CD1c-positive myeloid dendritic cell (primary cell): Measurements from ENCODE around the gene IQSEC1.
A peak's percentile ranks its signal among the peaks of the same experiment; 100 is the strongest.

Experiments
- DNase-seq: peaks from one replicate; pipeline ENCODE4 v3.0.0-alpha.2; 2016; ENCODE audit errors: extremely low spot score

IQSEC1 gene

DNA sequence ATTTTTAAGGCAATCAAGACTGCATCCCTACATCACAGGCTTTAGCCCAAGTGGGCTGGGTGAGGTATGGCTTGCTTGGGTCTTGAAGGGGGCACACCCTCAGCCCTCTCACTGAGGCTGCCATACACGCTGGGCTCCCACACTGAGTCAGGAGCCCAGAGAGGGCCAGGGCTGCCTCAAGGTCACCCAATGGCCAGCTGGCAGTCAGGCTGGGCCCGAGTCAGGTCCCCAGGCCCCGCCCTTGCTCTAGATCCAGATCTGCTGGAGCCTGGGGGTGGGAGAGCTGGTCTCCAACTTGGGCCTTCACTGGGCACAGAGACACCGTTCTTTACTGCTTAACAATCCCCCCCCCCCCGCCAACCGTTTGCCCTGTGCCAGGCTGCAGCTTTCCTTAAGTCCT lies 88.1 kb downstream of the IQSEC1 start:
- DNase-seq = no peak

DNA sequence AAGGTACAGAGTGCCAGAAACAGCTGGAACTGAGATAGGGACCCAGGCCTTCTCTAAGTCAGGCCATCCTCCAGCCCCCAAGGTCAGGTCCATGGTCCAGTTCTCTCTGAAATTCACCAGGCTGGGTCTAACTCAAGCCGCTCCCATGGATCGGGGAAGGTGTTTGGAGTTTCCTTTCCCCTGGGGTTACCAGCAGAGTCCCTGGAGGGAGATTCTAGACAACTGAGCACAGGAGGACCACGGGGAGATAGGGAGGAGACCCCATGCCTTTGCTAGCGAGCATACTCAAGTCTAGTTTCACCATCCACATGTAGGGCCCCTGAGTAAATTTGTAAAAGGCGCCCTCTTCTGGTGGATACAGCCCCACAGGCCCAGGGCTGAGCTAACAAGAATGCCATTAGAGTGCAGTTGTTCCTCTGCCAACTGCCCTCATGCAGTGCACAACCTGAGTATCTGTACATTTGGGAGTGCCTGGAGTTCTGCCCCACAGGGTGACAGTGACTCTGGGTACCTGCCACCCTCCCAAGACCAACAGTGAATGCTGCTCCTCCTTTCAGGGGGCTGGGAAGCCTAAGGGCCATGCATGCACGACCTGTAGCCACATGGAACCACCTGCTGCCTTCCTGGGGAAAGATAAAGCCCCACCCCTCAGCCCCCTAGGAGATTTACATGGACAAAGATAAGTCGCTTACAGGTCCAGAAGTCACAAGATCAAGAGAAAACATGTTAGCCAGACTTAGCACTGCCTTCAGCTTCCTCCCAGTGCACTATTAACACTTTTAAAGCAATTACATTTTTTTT lies 89.0 kb downstream of the IQSEC1 start:
- DNase-seq = peak; percentile 70

DNA sequence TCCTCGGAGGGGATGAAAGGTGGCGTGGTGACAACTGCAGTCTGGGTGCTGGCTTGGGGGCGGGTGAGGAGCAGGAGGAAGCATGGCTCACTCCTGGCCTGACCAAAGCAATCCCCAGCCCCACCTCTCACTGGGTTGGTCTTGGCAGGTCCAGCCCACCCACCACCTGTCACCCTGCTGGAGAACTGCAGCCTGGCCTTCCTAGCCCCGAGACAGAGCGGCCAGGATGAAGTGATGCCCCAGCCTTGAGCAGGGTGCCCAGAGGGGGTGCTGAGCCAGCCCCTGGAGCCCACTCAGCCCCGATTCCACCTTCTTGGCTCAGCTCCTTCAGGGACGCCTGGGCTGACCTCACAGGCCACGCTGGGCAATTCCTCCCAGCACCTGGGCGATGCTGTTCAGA lies 89.9 kb downstream of the IQSEC1 start:
- no peak for DNase-seq

DNA sequence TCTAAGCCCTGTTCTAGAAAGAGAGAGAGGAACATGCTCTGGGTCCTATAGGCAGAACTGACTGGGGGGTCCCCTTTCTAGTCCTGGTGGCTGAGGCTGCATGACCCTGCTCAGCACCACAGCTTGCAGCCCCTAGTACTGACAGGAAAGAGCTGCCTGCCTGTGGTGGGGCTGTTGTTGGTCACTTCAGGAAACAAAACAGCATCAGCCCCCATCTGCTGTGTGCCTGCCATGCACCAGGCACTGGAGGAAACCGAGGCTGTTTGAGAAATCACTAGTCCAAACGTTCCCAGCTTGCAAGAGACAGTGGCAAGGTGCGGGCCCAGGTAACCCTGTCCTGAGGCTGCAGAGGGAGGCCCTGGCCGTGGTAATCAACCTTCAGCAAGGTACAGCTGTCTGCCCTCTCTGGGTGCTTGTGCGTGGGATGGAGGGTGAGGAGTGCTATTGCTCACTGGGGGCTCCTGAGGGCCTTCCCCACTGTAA lies 90.6 kb downstream of the IQSEC1 start:
- DNase-seq = no peak

DNA sequence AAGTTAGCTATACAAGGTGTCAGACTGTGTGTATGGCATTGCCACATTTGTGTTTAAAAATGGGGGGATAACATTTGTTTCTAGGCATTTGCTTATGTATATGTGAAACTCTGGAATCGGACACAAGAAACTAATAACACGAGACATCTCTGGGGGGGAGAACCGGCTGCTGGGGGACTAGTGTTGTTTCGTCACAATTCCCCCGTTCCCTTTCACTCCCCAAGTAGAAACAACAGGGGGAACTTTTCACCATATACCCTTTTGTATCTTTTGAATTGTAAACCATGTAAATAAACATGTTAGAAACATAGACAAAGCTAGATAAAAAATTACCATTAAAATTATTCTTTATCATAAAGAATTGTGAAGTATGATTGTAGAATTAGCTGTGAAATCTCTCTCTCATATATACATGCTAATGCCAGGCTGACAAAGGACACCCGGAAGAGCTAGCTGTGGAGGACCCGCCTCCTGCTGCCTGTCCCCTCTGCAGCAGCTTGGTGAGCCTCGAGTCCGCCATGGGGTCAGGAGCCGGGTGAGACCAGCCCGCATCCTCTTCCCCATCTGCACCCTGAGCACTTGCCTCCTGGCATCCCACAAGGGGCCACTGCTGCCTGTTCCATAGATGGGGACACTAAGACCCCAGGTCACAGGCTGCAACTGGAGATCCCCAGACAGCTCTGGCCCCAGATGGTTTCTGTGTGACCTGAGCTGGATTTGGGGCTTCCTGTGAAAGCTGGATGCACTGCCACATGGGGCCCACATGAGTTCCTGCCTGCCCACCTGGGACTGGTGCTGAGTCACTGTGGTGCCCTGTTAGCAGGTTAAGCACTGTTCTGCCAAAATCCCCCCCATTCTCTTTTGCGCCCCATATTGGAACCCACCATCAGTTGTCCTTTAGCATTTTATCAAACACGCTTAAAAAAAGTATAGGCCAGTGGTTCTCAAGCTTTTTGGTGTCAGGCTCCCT lies 91.6 kb downstream of the IQSEC1 start:
- no peak for DNase-seq

DNA sequence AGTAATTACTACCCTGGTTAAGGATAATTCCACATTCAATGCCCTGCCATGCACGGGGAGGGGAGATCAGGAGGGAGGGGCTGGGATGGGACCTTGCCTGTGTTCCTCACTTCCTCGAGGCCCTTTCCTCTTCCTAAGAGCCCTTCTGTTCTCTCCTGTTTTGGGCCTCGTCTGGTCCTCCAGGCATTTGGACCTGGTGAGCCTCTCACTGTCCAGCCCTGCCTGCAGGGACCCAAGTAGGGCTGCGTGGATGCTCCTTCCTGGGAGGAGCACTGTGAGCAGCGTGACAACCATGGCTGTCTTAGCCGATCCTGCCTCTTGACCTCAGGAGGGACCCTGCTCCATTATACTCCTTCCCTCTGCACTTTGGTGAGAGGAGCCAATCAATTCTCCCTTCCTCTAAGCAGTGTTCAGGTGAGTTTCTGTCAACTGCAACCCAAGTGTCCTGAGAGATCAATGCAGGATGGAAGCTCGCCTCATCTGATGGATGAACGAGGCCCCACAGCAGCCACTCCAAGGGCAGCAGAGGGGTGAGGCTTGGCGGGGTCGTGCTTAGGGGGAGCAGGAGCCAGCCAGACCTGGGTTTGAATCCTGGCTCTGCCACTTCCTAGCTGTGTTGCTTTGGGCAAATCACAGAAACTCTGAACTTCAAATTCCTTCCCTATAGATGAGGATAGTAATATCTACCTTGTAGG lies 92.5 kb downstream of the IQSEC1 start:
- no peak for DNase-seq

DNA sequence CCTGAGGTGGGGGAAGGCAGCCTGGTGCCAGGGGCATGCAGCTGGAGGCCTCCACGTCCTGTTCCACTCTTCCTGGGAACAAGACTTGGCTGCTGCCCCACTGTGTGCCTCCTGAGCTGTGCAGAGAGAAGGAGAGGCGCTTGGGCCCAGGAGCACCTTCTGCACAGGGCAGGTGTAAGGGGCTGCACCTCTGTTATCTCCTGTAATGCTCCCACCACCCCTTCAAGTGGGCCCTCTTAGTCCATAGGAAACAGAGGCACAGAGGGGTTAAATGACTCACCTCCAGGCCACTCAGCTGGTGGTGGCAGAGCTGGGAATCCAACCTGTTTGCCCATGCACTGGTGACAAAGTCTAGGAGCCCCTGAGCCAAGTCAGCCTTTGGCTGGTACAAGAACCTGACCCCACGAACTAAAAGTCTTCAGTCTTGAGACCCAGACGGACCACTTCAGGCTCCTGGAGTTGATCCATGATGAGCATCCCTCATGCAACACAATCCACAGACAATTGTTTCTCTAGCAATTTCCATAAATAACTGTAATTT lies 93.2 kb downstream of the IQSEC1 start:
- no peak for DNase-seq

DNA sequence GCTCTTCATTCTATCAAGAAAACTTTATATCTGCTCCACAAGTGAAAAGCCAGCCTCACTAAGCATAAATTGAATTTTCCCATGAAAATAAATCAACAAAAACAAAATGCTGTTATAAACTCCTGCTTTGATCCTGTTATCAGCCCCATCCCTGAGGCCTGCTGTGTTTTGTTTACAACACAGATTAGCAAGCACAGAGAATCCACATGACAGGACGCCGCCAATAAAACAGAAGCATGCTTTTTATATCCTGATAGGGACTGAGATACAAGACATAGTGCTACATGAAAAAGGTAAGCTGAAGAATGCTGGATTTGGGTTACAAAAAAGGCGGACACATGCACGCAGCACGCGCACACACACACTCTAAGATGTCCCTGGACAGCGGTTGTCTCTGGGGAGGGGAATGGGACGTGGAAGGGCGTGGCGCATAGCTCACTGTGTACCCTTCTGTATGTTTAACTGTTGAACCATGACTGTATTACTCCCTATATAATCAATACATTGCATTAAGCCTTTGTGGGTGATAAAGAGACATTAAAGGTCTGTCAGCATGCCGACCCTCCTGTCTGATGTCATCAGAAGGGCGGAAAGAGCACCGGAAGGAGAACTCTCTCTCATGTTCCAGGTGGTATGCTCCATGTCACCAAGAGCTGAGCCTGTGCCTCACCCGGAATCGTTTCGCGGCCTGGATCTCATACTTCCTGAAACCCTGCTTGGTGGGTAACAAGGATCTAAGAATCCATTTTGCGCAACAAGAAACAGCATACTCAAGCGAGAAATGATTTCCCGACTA lies 93.9 kb downstream of the IQSEC1 start:
- no peak for DNase-seq

DNA sequence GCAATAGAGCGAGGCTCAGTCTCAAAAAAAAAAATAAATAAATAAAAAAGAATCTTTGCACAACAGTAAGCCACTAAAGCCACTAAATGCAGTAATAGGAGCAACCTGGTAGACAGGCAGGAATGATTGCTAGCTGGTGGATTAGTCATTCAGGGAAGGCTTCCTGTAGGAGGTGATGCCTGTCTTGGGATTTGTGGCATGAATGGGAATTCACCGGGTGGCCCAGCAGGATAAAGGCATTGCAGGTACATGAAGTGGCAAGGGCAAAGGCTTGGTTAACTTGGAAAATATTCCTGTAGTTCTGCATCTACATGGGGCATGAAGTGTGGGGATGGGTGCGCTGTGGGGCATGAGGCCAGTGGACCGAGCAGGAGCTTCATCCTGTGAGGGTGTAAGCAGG lies 94.5 kb downstream of the IQSEC1 start:
- no peak for DNase-seq

DNA sequence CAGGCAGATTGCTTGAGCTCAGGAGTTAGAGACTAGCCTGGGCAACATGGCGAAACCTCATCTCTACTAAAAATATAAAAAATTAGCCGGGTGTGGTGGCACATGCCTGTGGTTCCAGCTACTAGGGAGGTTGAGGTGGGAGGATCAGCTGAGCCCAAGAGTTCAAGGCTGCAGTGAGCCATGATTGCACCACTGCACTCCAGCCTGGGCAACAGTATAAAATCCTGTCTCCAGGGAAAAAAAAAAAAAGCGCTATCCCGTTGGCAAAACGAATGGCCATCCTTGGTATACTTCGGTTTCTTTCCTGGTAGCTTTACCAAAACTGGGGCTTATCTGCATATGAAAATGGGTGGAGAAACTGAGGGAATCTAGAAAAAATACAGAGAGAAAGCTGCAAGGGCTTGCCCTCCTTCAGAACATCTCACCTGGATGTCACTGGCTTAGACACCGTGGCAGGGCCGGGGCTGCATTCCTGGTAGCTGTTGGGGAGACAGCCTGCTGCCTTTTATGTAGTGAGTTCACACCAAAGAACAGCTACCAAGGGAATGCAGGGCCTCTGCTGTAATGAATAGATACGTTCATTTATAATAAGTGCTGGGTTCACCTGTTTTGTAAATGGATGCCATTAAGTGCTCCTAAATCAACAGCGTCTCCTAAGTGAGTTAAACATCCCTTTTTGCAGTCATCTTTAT lies 96.0 kb downstream of the IQSEC1 start:
- no peak for DNase-seq

DNA sequence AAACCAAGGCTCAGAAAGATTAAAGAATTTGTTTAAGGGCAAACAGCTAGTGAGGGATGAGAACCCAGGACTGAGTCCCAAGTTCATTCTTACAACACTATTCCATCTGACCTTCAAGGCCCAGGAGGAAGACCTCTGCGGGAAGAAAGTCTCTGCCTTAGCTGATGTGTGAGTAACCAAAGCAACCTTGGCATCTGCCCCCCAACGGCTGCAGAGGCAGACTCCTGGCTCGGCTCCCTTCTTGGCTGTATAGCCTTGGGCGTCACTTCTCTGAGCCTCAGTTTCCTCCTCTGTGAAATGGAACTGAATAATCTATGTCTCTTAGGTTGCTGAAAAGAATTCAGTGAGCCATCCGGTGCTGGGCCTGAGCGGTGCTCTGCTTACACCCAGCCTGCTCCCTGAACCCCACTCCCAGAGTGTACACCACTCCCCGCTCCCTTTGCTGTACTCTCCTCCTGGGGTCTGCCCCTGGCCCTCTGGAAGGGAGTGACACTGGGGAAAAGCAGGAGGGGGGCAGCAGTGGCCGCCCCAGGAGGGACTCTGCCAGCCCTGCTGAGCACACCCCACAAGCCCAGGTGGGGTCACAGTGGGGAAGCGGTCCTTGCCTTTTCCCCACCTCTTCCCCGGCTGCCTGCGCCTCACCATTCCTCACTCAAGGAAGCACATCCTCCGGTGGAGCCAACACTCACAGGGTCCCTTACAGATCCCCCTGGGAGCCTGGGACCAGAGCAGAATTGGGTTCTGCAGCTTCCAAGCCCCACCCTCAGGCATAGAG lies 97.3 kb downstream of the IQSEC1 start:
- DNase-seq = no peak

DNA sequence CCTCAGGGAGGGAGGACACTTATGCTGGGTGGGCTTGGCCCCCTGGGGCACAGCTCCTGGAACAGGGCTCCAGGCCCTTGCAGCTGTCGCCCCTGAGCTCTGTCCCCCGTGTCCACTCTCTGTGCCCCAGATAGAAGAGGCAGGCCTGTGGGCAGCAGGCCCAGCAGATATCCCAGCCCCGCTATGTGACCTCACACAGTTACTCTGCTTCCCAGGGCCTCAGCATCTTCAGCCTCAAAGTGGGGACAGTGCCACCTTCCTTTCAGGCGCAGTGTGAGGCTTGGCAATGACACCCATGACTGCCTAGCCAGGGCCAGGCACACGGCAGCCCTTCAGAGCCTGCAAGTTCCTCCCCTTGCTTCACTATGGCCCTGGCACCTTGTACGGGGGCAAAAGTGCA lies 98.4 kb downstream of the IQSEC1 start:
- DNase-seq = no peak

DNA sequence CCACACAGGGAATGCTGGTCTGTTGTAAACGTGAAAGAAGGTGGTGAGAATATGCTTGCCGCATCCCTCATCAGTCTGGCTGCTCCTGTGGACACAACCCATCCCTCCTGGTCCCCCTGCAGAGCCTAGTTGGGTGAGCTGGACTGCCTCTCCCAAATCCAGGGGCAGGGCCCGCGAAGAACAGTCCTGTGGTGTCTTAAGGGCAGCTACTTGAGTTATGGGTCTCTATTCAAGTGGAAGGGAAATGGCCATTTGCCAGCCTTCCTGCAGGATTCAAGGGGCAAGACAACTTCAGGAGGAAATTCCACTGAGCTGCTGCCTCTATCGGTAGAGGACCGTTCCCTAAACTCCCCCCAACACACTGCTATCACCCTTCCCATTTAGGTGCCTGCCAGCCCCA lies 98.9 kb downstream of the IQSEC1 start:
- no peak for DNase-seq

DNA sequence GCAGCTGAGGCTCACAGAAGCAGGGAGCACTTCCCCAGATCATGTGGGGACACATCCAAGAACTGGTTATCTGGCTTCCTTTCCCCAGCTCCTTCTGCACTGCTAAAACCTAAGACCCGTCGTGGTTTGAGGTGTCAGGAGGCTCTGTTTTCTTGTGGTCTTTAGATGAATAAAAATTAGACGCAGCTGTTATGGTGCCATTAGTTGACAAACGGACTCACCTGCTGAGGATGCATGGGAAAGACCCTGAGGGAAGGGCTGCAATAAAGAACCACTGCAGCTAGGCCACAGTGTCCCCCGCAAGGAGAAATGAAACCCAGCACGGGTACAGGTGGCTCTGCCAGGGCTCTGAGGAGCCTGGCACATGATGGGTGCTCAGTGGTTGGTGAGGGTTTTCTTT lies 99.4 kb downstream of the IQSEC1 start:
- DNase-seq = no peak

DNA sequence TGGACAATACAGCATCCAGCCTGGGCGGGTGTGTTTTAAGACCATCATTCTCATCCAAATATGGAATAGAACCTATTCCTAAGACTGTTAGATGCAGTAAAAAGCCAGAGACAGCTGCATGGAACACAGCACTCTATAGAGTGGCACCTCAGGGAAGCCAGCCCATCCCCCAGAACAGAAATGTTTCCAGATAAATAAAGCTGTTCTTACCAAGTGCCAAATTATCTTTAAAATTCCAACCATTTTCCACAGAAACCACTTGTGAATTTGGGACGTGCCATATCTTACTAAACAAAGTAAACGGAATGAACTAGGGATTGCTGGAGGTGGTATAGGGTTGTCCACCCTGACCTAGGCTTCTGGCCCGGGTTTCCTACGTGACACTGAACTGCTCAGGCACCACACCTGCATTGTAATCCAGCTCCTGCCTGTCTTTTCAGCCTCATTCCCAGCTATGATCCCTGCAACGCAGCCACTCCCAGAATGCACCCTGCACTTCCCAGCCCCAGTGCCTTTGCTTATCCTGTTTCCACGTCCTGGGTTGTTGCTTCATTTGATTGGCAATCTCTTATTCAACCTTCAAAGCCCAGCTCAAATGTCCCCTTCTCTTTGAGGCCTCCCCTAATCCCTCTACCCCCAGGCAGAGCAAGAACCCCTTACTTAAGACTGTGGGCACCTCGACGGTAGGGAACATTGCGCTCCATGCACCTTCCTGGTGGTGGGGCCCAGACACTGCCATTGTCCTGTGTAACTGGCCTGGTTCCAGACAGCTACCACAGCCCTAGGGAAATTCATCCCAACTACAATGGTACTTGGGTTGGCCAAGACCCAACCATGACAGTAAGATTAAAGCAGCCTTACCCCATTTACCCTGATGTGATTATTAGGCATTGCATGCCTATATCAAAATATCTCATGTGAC lies 100.2 kb downstream of the IQSEC1 start:
- DNase-seq = no peak

DNA sequence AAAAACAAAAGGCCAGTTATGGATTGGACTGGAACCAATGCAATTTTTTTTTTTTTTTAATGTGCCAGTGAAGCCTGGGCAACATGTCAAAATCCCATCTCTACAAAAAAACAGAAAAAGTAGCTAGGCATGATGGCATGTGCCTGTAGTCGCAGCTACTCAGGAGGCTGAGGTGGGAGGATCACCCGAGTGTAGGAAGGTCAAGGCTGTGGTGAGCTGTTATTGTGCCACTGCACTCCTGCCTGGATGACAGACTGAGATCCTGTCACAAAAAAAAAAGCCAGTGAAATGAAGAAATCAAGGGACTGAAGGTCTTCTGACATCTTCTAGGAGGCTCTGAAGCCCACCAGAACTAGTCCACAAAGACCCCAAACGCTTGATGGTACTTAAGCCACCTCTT lies 101.2 kb downstream of the IQSEC1 start:
- no peak for DNase-seq

DNA sequence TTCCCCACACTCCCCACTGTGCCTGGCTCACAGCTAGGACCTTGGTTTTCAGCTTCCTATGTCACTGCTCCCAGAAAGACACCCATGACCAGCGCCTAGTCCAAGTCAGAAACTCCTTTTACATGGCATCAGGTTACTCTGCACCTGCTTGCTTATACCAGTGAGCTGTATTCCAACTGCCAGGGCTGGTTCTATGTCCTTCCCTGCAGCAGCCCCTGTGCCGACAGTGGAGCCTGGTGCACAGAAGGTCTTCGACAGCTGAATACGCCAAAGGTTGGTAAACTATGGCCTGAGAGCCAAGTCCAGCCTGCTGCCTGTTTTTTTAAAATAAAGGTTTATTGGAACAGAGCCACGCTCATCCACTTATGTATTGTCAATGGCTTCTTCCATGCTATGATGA lies 102.5 kb downstream of the IQSEC1 start:
- DNase-seq = no peak

DNA sequence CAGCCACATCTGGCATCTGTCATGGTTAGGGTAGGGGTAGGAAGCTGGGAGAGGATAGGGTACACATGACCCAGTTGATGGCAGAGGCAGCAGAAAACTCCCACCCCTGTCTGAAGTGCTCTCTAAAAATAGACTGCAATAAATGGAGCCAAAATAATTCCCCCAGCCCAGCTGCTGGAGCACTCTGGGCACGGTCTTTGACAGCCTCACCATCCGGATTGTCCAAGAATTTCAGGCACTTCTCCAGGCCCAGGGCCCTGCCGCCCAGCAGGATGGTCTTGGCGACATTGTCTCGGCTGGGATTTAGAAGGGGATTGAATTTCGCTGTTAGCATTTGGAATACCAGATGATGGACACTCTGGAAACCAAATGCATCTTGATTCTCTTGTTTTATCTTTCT lies 103.7 kb downstream of the IQSEC1 start:
- DNase-seq = no peak

DNA sequence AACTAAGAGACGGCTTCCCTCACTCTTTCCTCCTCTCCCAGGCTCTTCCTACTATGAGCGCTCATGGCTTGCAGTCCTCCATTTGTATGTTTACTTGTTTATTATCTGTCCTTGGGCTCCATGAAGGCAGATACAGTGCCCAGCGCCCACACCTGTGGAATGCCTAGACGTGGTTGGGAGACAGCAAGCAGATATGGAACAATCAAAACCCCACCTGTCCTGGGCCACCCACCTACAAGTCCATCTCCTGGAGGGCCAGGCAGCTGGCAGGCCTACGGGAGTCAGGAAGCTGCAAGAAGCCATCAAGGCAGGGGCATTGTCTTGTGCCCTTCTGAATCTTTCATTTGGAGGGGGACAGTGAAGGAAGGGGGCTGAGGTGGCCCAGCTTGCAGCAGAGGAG lies 104.7 kb downstream of the IQSEC1 start:
- DNase-seq = no peak
